ENCODE data around the gene FBXW4.

Gene FBXW4

DNA sequence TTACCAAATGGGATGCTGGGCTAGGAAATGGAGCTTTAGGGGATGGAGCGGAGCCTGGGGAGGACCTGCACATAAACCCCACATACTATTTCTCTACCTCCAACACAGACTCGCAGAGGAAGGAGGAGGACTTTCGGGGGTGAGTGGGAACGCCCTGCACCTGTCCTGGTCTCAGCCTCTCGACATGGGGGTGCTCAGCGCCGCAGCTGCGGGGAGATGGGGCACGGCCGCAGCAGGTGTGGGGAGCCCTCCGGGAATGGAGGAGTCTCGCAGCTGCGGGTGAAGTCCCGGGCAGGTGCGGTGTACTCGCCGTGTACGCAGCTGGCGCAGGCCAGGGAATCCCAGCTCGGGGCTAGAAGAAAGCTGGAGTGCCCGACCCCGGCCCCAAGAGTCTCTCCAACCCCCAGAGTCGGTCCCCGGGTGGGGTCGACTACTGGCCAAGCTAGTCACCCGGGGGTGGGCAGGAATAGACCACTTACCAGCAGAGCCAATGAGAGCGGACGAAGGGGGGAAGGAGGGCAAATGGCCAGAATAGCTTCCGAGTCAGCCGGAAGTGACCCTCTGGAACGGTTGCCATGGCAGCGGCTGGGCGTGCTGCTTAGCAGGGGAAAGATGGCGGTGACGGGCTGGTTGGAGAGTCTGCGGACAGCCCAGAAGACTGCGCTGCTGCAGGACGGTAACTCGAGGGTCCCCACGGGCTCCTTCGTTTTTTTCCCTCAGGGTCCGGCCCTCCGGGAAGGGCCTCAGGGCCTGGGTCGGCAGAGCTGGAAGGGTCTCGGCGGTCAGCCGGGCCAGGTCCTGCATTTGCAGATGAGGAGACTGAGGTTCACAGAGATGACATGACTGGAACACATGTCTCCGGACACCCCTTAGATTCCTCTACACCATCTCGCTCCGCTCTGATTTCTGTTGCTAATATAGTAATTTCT, 107.0 kb downstream of the FBXW4 start, which contains the start of the genes DPCD and POLL:
DPCD (plus strand) TSS at position 597 of the 929 bp plus-strand sequence; CDS start at position 613, 16 bp downstream.
POLL (minus strand) TSS at position 533 of the 929 bp plus-strand sequence. CDS start 897 bp downstream, outside the sequence.
- peak; percentile 85 to 90 for DNase-seq (ENCODE audit: low read depth in 2 of 2, low spot score in 1 of 2)

GRCh38 chr10:101585841-101586240, 109.1 kb downstream of the FBXW4 start:
- no peak for DNase-seq (ENCODE audit: low read depth in 2 of 2, low spot score in 1 of 2)

GRCh38 chr10:101580486-101581399, 114.2 kb downstream of the FBXW4 start:
- no peak for DNase-seq (ENCODE audit: low read depth in 2 of 2, low spot score in 1 of 2)

GRCh38 chr10:101579516-101579870, 115.5 kb downstream of the FBXW4 start:
- DNase-seq (ENCODE audit: low read depth in 2 of 2, low spot score in 1 of 2), result no peak

DNA sequence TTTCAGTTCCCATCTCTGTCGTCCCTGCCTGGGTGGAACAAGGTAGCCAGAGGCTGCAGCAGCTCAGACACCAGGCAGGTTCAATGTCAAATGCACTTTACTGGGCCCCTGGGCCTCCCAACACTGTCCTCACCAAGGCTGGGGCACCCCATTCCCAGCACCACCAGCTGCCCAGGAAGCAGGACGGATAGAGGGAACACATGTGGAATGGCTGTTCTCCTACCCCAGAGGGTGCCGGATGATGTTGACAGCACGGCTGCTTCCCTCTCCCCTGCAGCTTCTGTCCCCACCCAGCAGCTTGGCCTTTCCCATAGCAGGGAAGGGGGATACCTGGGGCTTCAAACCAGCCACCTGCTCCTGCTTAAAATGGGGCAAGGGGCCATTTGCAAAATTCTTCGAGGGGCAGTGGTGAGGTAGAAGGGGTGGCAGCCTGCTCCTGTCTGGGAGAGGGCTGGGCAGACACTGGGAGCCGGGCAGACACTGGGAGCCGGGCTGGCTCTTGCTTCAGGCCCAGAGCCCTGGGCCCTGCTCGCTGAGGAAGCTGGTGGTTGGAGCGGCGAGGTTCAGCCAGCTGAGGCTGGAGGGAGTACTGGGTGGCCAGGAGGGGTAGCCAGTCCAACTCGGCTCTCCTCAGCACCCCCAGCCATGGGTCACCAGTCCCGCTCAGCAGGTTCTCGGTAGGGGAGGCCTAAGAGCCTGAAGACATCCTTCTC, 116.0 kb downstream of the FBXW4 start:
- DNase-seq (ENCODE audit: low read depth in 2 of 2, low spot score in 1 of 2), result no peak

DNA sequence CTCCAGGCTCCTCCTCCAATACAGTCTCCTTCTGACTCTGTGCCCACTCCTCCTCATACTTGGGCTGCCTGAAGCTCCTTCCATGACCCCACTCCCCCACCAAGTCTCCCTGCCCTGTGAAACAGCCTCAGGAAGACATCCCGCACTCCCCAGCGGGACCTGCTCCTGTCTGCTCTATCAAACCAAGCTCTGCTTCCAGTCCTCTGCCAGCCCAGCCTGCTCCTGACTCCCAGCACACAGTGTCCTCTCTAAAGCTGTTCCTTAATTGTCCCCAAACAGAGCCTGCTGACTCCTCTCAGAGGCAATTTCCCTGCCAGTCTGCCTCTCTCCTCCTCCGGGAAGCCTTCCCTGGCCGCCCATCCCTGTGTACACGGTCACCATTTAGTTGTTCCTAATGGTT, 116.8 kb downstream of the FBXW4 start:
- DNase-seq (ENCODE audit: low read depth in 2 of 2, low spot score in 1 of 2), result no peak

- no peak for DNase-seq (ENCODE audit: low read depth in 2 of 2, low spot score in 1 of 2)
These were observed 117.7 kb downstream of the FBXW4 start for GRCh38 chr10:101577121-101577871.

DNA sequence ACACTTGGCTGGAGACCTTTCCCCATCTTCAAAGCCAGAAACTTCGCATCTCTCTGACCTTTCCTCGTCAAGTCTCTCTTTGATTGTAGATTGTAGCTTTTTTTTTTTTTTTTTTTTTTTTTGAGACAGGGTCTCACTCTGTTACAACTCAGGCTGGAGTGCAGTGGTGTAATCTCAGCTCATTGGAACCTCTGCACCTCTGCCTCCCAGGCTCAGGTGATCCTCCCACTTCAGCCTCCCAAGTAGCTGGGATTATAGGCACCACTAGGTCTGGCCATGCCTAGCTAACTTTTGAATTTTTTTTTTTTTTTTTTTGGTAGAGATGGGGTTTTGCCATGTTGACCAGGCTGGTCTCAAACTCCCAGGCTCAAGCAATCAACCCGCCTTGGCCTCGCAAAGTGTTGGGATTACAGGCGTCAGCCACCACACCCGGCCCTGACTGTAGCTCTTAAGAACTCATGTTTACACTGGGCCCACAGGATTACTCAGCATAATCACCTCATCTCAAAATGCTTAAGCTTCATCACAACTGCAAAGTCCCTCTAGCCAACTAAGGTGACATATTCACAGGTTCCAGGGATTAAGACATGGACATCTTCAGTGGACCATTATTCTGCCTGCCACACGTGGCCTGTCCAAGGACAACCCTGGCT, 118.6 kb downstream of the FBXW4 start:
- DNase-seq (ENCODE audit: low read depth in 2 of 2, low spot score in 1 of 2), result no peak

DNA sequence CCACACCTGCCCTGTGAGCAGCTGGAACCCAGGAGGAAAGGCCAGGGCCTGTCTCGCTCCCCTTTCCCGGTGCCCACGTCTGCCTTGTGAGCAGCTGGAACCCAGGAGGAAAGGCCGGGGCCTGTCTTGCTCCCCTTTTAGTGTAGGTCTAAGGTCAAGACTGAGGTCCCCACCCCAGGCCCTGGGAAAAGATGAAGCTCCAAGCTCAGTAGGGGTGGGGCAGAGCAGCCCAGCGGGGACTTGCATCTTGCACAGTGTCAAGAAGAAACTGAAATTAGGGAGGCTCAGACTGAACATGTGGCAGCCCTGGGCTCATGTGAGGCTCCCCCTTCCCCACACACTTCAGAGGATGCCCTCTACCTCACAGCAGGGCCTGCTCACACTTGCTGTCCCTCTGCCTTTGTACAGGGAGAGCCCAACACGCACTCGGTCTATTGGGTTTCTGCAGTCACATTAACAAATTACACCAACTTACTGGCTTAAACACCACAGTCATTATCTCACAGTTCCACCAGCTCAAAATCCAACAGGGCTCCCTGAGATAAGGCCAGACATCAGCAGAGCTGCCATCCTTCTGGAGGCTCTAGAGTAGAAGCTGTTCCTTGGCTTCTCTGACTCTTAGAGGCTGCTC, 119.3 kb downstream of the FBXW4 start:
- no peak for DNase-seq (ENCODE audit: low read depth in 2 of 2, low spot score in 1 of 2)

GRCh38 chr10:101575091-101575490, 119.9 kb downstream of the FBXW4 start:
- no peak for DNase-seq (ENCODE audit: low read depth in 2 of 2, low spot score in 1 of 2)

- no peak for DNase-seq (ENCODE audit: low read depth in 2 of 2, low spot score in 1 of 2)
These were observed 120.9 kb downstream of the FBXW4 start for GRCh38 chr10:101573885-101574753.

- no peak for DNase-seq (ENCODE audit: low read depth in 2 of 2, low spot score in 1 of 2)
These were observed 122.2 kb downstream of the FBXW4 start for GRCh38 chr10:101572785-101573184.

- DNase-seq (ENCODE audit: low read depth in 2 of 2, low spot score in 1 of 2), result no peak
These were observed 122.8 kb downstream of the FBXW4 start for GRCh38 chr10:101572126-101572525.

DNA sequence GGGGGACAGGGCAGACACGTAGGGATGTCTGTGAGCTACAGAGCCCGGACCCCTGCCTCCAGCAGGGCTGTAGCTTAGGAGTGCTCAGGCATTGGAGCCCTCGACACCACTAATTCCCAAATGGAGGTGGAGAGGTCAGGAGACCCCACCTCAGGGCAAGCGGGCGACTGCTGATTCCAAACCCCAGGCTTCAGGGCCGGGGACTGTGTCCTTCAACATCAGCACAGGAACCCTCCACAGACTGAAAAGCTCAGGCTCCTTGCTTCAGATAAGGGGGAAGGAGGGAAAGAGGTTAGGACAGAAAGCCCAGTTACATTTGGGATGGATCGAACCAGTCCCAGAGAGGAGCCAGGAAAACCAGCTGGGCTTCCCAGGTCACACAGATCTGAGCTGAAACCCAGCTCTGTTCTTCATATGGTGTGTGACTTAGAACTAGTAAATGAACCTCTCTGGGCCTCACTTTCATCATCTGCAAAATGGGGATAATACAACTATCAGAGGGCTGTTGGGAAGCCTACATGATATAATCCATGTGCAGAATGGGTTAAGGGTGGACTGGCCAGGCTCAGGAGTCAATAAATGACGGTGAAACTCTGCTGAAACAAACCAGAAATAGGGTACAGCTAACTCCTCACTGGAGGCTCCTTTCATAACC, 123.6 kb downstream of the FBXW4 start:
- no peak for DNase-seq (ENCODE audit: low read depth in 2 of 2, low spot score in 1 of 2)

DNA sequence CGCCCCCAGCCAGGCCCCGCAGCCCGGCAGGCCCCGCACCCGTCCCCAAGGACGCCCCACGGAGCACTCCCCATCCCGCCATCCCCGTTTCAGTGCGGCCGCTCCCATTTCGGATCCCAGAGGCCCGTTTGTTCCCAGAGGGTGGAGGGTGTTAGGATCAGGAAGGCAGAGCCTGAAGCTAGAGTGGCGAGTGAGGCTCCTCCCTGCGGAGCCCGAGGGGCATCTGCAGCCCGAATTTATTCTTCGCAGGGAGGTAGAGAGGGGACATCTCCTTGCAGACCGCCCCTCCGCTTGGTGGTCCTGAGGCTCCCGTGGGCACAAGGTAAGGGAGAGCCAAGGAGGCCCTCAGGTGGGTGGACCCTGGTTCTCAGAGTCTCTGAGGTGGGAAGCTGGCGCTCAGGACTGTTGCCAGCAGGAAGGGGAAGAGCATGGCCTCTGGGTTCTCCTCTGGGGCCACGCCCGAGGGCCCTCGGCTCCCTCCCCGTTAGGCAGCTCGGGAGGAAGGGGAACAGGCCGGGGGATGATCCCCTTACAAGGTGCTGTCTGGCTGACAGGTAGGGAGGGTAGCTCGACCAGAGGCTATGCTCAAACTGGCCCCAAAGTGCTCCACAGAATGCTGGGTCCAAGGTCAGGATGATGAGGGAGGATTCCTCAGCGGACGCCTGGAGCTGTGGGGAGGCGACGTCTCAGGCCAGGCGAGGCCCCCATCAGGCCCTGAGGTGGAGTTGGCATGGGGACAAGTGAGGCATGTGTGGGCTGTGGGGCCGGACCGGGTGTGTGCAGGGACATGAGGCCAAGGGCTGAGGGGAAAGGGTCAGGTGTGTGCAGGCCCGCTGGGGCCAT, 124.3 kb downstream of the FBXW4 start:
- no peak for DNase-seq (ENCODE audit: low read depth in 2 of 2, low spot score in 1 of 2)

- DNase-seq (ENCODE audit: low read depth in 2 of 2, low spot score in 1 of 2), result peak; percentile 54 to 60
These were observed 125.1 kb downstream of the FBXW4 start for GRCh38 chr10:101569622-101570427.

Data from stimulated activated CD8-positive, alpha-beta memory T cell treated with anti-CD3 and anti-CD28 coated beads, Interleukin-4, amount 100 ng/mL, for 1 hour (primary cell).